GM12891 (cell line): Measurements from ENCODE around the gene MPI.
A peak's percentile ranks its signal among the peaks of the same experiment; 100 is the strongest.
"Not testable (repeated sequence)": the region's sequence is repeated elsewhere in the genome, so short reads cannot be mapped to it uniquely, and the experiment has no call there.

Experiments used
- DNase-seq: peaks from one replicate; pipeline ENCODE4 v3.0.0; 2011; ENCODE audit warnings: low spot score; ENCODE audit not compliant: insufficient read length
- FAIRE-seq: peaks from 2 replicates; lab custom pipeline; 2011; peaks lifted over from hg19 to GRCh38; lab: Jason Lieb, UNC
- PAX5 ChIP-seq: IDR thresholded peaks from 2 replicates; pipeline ENCODE4 v1.6.1; 2011; ENCODE audit warnings: low read length, moderate library complexity, mild to moderate bottlenecking; ENCODE audit not compliant: insufficient read depth, severe bottlenecking
- POLR2A ChIP-seq: IDR thresholded peaks from 2 replicates; pipeline ENCODE4 v1.6.1; 2011; ENCODE audit warnings: low read depth, low read length, control low read depth
- POLR2AphosphoS5 ChIP-seq: IDR thresholded peaks from 2 replicates; pipeline ENCODE4 v1.6.1; 2011; ENCODE audit warnings: low read depth, low read length, control low read depth
- POU2F2 ChIP-seq: IDR thresholded peaks from 2 replicates; pipeline ENCODE4 v1.6.1; 2011; ENCODE audit warnings: low read depth, mild to moderate bottlenecking, control low read depth, low read length, moderate library complexity
- SPI1 ChIP-seq: IDR thresholded peaks from 2 replicates; pipeline ENCODE4 v1.6.1; 2011; ENCODE audit warnings: low read depth, low read length, control low read depth
- TAF1 ChIP-seq: IDR thresholded peaks from 2 replicates; pipeline ENCODE4 v1.6.1; 2011; ENCODE audit warnings: low read depth, low read length, control low read depth

Gene MPI

GRCh38 chr15:74872702-74873035 is 17.2 kb upstream of the MPI start:
- DNase-seq, result no peak
- TF ChIP-seq POU2F2, result no peak
- no peak; the same call in 1 of the 2 replicates for TF ChIP-seq POLR2AphosphoS5
- TF ChIP-seq POLR2A, result no peak
- 0 out of 2 replicates have a peak, but pooled peaks have one; percentile 1 for TF ChIP-seq SPI1
- TF ChIP-seq PAX5, result no peak
- TF ChIP-seq TAF1, result no peak
- FAIRE-seq, result peak; percentile 87

- TF ChIP-seq PAX5, result no peak
- TF ChIP-seq POLR2AphosphoS5, result peak; percentile 89
- no peak for TF ChIP-seq TAF1
- no peak for TF ChIP-seq SPI1
- peak; percentile 69 for TF ChIP-seq POU2F2
- TF ChIP-seq POLR2A, result peak; percentile 87
- DNase-seq, result peak; percentile 94
- FAIRE-seq, result no peak
Measured at GRCh38 chr15:74873036-74873755, 16.6 kb upstream of the MPI start, which contains the start of gene SCAMP2. TSS of gene SCAMP2 (minus strand) at chr15:74873365. CDS start at chr15:74873255, 110 bp downstream.

- no peak for DNase-seq
- no peak for FAIRE-seq
- no peak for TF ChIP-seq POU2F2
- TF ChIP-seq POLR2A, result no peak
- no peak for TF ChIP-seq TAF1
- TF ChIP-seq SPI1, result no peak
- no peak for TF ChIP-seq PAX5
- no peak for TF ChIP-seq POLR2AphosphoS5
Measured at GRCh38 chr15:74873756-74874424, 16.0 kb upstream of the MPI start.

GRCh38 chr15:74878273-74878672 is 11.6 kb upstream of the MPI start:
- DNase-seq (no peak), FAIRE-seq (no peak)
- no peak for TF ChIP-seq TAF1
- TF ChIP-seq POLR2A, result no peak

GRCh38 chr15:74882528-74882927 is 7.3 kb upstream of the MPI start:
- FAIRE-seq (no peak), DNase-seq (no peak)
- TF ChIP-seq POU2F2 (no peak), PAX5 (no peak), POLR2AphosphoS5 (no peak), TAF1 (no peak), SPI1 (no peak), POLR2A (no peak)

GRCh38 chr15:74884428-74885223 is 5.2 kb upstream of the MPI start:
- TF ChIP-seq POLR2AphosphoS5, result no peak
- no peak for TF ChIP-seq PAX5
- no peak for TF ChIP-seq POU2F2
- TF ChIP-seq SPI1, result no peak
- no peak for TF ChIP-seq TAF1
- no peak for TF ChIP-seq POLR2A
- FAIRE-seq, result peak; percentile 16
- DNase-seq, result no peak

GRCh38 chr15:74885461-74885860 is 4.4 kb upstream of the MPI start:
- DNase-seq (no peak), FAIRE-seq (no peak)
- TF ChIP-seq POLR2A (no peak), TAF1 (no peak), POLR2AphosphoS5 (no peak), SPI1 (no peak), PAX5 (no peak), POU2F2 (no peak)

- not testable (repeated sequence) for DNase-seq, FAIRE-seq
Measured at GRCh38 chr15:74887537-74888193, 2.2 kb upstream of the MPI start.

GRCh38 chr15:74888716-74889115 is 1.1 kb upstream of the MPI start:
- FAIRE-seq, result no peak
- TF ChIP-seq POLR2A (no peak), TAF1 (no peak), PAX5 (no peak), SPI1 (no peak), POU2F2 (no peak), POLR2AphosphoS5 (no peak)
- no peak for DNase-seq

- FAIRE-seq (no peak), DNase-seq (no peak)
- no peak for TF ChIP-seq TAF1
- TF ChIP-seq PAX5, result no peak
- no peak for TF ChIP-seq POLR2AphosphoS5
- TF ChIP-seq POLR2A, result no peak
- TF ChIP-seq SPI1, result no peak
- TF ChIP-seq POU2F2, result no peak
Measured at GRCh38 chr15:74889390-74889882, 406 bp upstream of the MPI start.
